ENCODE results near the gene TOR1AIP1.

- TF ChIP-seq, protein P1, sequence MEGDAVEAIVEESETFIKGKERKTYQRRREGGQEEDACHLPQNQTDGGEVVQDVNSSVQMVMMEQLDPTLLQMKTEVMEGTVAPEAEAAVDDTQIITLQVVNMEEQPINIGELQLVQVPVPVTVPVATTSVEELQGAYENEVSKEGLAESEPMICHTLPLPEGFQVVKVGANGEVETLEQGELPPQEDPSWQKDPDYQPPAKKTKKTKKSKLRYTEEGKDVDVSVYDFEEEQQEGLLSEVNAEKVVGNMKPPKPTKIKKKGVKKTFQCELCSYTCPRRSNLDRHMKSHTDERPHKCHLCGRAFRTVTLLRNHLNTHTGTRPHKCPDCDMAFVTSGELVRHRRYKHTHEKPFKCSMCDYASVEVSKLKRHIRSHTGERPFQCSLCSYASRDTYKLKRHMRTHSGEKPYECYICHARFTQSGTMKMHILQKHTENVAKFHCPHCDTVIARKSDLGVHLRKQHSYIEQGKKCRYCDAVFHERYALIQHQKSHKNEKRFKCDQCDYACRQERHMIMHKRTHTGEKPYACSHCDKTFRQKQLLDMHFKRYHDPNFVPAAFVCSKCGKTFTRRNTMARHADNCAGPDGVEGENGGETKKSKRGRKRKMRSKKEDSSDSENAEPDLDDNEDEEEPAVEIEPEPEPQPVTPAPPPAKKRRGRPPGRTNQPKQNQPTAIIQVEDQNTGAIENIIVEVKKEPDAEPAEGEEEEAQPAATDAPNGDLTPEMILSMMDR (conservative IDR thresholded peaks at IDR 0.05; ENCODE audit: low read depth, low read length), result no peak
- TF ChIP-seq EZH2phosphoT487 (IDR thresholded peaks at IDR 0.05; ENCODE audit: borderline replicate concordance, low read length), result no peak
Measured at GRCh38 chr1:179968284-179968993, 86.4 kb downstream of the TOR1AIP1 start.
